ENCODE results near the gene WDR88. TPM values are rescaled to one million over a fixed set of nuclear protein-coding genes. Genes with fewer than 3 reads are reported as not detected.

Gene WDR88
- total RNA-seq, 1 experiment from 2014 or later: 0.28 TPM

DNA sequence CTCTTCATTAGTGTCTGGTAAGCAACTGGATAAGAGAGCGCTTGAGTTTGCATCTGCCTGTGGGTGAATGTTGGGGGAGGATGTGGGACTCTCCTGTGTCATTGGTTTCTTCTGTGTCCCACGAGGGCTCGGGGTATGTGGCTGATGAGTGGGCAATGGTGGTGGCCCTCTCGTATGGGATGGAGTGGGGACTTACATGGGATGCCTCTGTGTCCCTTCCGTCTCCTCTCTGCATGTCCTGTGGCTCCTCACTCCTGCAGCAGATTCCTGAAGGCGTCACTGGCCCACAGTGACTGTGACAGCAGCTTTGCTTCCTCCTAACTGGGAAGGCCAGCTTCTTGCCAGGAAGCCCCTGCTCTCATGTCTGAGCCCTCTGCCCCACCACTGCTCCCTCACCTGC lies 59.6 kb downstream of the WDR88 start:
- no peaks in the 10 kb centered on the region for H3K36me3 Mint-ChIP-seq
- ChIA-PET POLR2A (no interaction called here), CTCF (interaction anchor here (0.6 to 1.5 kb wide), 26 partner anchors 10 to 458 kb away, joined by 3 to 19 read pairs (median 3); partner anchors contain the start of gene SLC7A10)
- H3K27me3 Mint-ChIP-seq (ENCODE audit: low read depth): peaks cover 30% of the 10 kb centered on the region
- no peak for TF ChIP-seq ZNF416 (CRISPR knock-in tag; IDR thresholded peaks at IDR 0.05)
- TF ChIP-seq JAZF1 (CRISPR knock-in tag; IDR thresholded peaks at IDR 0.05): no peak
- H3K4me3 Mint-ChIP-seq: no peak overlapping the region
- DNase-seq (ENCODE audit: low spot score) (no peak), ATAC-seq (no peak)
- no peak overlapping the region for H3K27ac Mint-ChIP-seq
- H3K9me3 Mint-ChIP-seq: no peaks in the 10 kb centered on the region
- peaks cover 10% of the 10 kb centered on the region for H3K4me1 Mint-ChIP-seq

DNA sequence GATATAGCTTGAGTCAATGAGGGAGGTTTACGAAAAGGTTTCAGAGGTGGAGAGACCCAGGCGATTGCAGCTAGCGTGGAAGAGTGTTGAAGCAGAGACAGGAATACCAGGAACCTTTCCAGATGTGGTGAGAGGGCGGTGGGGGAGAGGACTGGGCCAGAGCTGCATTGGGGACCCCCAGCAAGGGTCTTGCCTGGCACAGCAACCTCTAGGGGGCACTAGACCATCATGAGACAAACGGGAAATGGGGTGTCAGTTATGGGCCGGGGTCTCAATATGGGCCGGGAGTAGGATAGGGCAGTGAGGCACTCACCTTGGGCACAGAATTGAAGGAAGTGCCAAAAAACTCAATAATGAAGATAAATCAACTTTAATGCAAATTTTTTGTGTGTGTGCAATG lies 60.1 kb downstream of the WDR88 start:
- no peak for ATAC-seq
- peaks cover 5% of the 10 kb centered on the region for H3K4me1 Mint-ChIP-seq
- peak; percentile 69 for DNase-seq (ENCODE audit: low spot score)
- H3K27me3 Mint-ChIP-seq (ENCODE audit: low read depth): peaks cover 30% of the 10 kb centered on the region
- H3K36me3 Mint-ChIP-seq: no peaks in the 10 kb centered on the region
- no peaks in the 10 kb centered on the region for H3K9me3 Mint-ChIP-seq
- no peak overlapping the region for H3K27ac Mint-ChIP-seq
- no peak overlapping the region for H3K4me3 Mint-ChIP-seq
- TF ChIP-seq, protein P1, sequence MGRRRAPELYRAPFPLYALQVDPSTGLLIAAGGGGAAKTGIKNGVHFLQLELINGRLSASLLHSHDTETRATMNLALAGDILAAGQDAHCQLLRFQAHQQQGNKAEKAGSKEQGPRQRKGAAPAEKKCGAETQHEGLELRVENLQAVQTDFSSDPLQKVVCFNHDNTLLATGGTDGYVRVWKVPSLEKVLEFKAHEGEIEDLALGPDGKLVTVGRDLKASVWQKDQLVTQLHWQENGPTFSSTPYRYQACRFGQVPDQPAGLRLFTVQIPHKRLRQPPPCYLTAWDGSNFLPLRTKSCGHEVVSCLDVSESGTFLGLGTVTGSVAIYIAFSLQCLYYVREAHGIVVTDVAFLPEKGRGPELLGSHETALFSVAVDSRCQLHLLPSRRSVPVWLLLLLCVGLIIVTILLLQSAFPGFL (CRISPR knock-in tag; IDR thresholded peaks at IDR 0.05; ENCODE audit: borderline replicate concordance): no peak
- TF ChIP-seq, protein P2, sequence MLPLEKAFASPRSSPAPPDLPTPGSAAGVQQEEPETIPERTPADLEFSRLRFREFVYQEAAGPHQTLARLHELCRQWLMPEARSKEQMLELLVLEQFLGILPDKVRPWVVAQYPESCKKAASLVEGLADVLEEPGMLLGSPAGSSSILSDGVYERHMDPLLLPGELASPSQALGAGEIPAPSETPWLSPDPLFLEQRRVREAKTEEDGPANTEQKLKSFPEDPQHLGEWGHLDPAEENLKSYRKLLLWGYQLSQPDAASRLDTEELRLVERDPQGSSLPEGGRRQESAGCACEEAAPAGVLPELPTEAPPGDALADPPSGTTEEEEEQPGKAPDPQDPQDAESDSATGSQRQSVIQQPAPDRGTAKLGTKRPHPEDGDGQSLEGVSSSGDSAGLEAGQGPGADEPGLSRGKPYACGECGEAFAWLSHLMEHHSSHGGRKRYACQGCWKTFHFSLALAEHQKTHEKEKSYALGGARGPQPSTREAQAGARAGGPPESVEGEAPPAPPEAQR (CRISPR knock-in tag; IDR thresholded peaks at IDR 0.05): no peak
- TF ChIP-seq ZNF138 (CRISPR knock-in tag; conservative IDR thresholded peaks at IDR 0.05): no peak
- no peak for TF ChIP-seq ZNF671 (CRISPR knock-in tag; IDR thresholded peaks at IDR 0.05)
- TF ChIP-seq GRHL2 (CRISPR knock-in tag; IDR thresholded peaks at IDR 0.05; ENCODE audit: insufficient replicate concordance, severe bottlenecking): no peak
- no peak for TF ChIP-seq SMAD3 (CRISPR knock-in tag; IDR thresholded peaks at IDR 0.05; ENCODE audit: borderline replicate concordance)
- TF ChIP-seq, protein P3, sequence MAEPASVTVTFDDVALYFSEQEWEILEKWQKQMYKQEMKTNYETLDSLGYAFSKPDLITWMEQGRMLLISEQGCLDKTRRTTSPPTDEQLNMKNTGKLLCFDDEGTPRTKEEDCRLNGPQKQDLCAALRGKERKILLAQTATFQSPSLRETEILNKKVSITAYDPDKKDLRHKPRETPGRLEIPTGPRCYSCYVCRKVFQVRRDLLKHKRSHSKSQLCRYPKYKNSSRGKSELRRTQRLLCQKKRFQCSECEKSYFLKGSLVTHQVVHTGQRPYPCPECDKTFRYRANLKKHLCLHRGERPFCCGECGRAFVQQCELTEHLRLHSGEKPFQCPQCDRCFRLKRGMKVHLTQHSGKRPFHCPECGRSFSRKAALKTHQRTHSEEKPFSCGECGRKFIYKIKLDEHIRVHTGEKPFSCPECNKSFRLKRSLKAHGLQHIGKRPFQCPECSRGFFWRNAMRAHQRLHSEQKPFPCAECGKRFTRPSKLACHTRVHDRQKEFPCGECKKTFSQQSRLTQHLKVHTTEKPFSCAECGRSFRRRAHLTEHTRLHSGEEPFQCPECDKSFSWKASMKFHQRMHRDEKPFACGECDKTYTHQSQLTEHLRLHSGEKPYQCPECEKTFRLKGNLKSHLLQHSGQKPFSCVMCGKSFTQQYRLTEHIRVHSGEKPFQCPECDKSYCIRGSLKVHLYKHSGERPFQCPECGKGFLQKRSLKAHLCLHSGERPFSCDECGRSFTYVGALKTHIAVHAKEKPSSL (CRISPR knock-in tag; conservative IDR thresholded peaks at IDR 0.05): no peak
- TF ChIP-seq, protein P4, sequence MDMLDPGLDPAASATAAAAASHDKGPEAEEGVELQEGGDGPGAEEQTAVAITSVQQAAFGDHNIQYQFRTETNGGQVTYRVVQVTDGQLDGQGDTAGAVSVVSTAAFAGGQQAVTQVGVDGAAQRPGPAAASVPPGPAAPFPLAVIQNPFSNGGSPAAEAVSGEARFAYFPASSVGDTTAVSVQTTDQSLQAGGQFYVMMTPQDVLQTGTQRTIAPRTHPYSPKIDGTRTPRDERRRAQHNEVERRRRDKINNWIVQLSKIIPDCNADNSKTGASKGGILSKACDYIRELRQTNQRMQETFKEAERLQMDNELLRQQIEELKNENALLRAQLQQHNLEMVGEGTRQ (CRISPR knock-in tag; IDR thresholded peaks at IDR 0.05): no peak
- TF ChIP-seq NR2C2 (CRISPR knock-in tag; IDR thresholded peaks at IDR 0.05): no peak
- TF ChIP-seq FOXK1 (CRISPR knock-in tag; IDR thresholded peaks at IDR 0.05): no peak
- TF ChIP-seq ZNF232 (CRISPR knock-in tag; IDR thresholded peaks at IDR 0.05): no peak
- no peak for TF ChIP-seq MXD4 (CRISPR knock-in tag; IDR thresholded peaks at IDR 0.05; ENCODE audit: borderline replicate concordance)
- TF ChIP-seq TP53 (CRISPR knock-in tag; IDR thresholded peaks at IDR 0.05): no peak
- TF ChIP-seq ZNF396 (CRISPR knock-in tag; IDR thresholded peaks at IDR 0.05; ENCODE audit: borderline replicate concordance): no peak
- TF ChIP-seq, protein P5, sequence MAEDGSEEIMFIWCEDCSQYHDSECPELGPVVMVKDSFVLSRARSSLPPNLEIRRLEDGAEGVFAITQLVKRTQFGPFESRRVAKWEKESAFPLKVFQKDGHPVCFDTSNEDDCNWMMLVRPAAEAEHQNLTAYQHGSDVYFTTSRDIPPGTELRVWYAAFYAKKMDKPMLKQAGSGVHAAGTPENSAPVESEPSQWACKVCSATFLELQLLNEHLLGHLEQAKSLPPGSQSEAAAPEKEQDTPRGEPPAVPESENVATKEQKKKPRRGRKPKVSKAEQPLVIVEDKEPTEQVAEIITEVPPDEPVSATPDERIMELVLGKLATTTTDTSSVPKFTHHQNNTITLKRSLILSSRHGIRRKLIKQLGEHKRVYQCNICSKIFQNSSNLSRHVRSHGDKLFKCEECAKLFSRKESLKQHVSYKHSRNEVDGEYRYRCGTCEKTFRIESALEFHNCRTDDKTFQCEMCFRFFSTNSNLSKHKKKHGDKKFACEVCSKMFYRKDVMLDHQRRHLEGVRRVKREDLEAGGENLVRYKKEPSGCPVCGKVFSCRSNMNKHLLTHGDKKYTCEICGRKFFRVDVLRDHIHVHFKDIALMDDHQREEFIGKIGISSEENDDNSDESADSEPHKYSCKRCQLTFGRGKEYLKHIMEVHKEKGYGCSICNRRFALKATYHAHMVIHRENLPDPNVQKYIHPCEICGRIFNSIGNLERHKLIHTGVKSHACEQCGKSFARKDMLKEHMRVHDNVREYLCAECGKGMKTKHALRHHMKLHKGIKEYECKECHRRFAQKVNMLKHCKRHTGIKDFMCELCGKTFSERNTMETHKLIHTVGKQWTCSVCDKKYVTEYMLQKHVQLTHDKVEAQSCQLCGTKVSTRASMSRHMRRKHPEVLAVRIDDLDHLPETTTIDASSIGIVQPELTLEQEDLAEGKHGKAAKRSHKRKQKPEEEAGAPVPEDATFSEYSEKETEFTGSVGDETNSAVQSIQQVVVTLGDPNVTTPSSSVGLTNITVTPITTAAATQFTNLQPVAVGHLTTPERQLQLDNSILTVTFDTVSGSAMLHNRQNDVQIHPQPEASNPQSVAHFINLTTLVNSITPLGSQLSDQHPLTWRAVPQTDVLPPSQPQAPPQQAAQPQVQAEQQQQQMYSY (CRISPR knock-in tag; IDR thresholded peaks at IDR 0.05): no peak
- TF ChIP-seq SP1 (CRISPR knock-in tag; conservative IDR thresholded peaks at IDR 0.05): no peak
- ChIA-PET CTCF (interaction anchor here (0.6 to 1.5 kb wide), 27 partner anchors 11 to 458 kb away, joined by 3 to 19 read pairs (median 3); partner anchors contain the start of gene SLC7A10), POLR2A (no interaction called here)

Data from WTC11 (cell line).